ENCODE measurements around the gene RUNX2.

Gene RUNX2

DNA sequence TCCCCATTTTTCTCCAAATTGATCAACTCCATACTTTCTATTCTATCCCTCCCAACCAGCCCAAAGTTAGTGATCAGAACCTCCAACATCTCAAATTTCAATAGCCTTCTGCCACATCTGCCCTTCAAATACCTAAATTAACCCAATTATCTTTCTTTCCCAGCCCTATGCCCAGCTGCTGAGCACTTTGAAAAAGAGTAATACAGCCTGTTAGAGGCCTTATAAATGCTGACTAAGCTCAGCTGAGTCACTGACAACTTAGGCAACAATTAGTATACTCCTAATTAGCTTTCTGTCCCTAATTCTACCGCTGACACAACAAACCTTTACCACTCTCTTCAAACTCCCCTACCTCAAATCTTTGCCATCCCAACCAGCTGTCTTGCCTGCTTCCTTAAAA is 23.5 kb downstream of the RUNX2 start:
- no peak overlapping the region for H3K4me3 ChIP-seq (ENCODE audit: low read depth, low read length)
- peaks cover 8% of the 10 kb centered on the region for H3K4me1 ChIP-seq (ENCODE audit: control insufficient read depth, insufficient read depth, low read length)
- H3K27me3 ChIP-seq (ENCODE audit: control insufficient read depth, insufficient read depth, low read length) = no peaks in the 10 kb centered on the region
- H3K9me3 ChIP-seq (ENCODE audit: control insufficient read depth, insufficient read depth, low read depth, low read length) = no peaks in the 10 kb centered on the region
- no peak overlapping the region for H3K27ac ChIP-seq (ENCODE audit: low read depth, low read length)
- H3K9ac ChIP-seq (ENCODE audit: low read length) = no peak overlapping the region
- no peaks in the 10 kb centered on the region for H3K36me3 ChIP-seq (ENCODE audit: control insufficient read depth, insufficient read depth, low read length)

DNA sequence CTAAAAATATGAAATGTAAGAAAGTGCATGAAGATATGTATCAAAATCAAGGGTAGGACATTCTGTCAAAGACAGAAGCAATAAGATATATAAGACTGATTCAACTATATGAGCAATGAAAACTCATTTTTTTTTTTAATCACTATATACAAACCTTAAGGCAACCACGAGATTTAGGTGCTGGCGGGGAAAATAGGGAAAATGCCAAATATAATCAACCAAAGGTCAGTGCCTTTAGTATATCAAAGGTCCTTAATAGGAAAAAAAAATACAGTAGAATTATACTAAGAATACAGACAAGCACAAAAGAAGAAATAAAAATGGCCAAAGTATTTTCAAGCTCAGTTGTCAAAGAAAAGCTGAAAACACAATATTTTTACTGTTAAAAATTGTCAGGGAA is 25.5 kb downstream of the RUNX2 start:
- H3K27me3 ChIP-seq (ENCODE audit: control insufficient read depth, insufficient read depth, low read length) = no peaks in the 10 kb centered on the region
- H3K9ac ChIP-seq (ENCODE audit: low read length) = no peak overlapping the region
- H3K4me1 ChIP-seq (ENCODE audit: control insufficient read depth, insufficient read depth, low read length) = peaks cover 8% of the 10 kb centered on the region
- no peak overlapping the region for H3K4me3 ChIP-seq (ENCODE audit: low read depth, low read length)
- H3K27ac ChIP-seq (ENCODE audit: low read depth, low read length) = no peak overlapping the region
- H3K36me3 ChIP-seq (ENCODE audit: control insufficient read depth, insufficient read depth, low read length) = no peaks in the 10 kb centered on the region
- H3K9me3 ChIP-seq (ENCODE audit: control insufficient read depth, insufficient read depth, low read depth, low read length) = no peaks in the 10 kb centered on the region

DNA sequence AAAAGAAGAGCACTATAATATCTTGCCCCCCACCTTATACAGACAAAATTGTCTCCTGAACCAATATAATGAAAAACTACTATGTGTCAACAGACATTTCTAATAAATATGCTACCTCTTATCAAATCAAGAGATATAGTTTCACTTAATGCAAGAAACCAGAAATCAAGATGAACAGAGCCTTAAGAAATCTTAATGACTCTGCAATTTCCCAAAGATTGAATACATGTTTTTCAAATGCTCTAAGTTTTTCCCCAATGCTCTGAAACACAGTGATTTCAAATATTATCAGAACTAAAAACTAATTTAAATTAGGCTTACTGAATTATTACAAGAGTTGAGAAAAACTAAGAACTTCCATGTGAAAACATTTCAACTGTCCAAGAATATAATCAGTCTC is 36.3 kb downstream of the RUNX2 start:
- Histone ChIP-seq H3K4me1 (ENCODE audit: control insufficient read depth, insufficient read depth, low read length) (no peaks in the 10 kb centered on the region), H3K27me3 (ENCODE audit: control insufficient read depth, insufficient read depth, low read length) (no peaks in the 10 kb centered on the region), H3K9ac (ENCODE audit: low read length) (no peak overlapping the region), H3K9me3 (ENCODE audit: control insufficient read depth, insufficient read depth, low read depth, low read length) (no peaks in the 10 kb centered on the region), H3K27ac (ENCODE audit: low read depth, low read length) (no peak overlapping the region), H3K36me3 (ENCODE audit: control insufficient read depth, insufficient read depth, low read length) (no peaks in the 10 kb centered on the region), H3K4me3 (ENCODE audit: low read depth, low read length) (no peak overlapping the region)

DNA sequence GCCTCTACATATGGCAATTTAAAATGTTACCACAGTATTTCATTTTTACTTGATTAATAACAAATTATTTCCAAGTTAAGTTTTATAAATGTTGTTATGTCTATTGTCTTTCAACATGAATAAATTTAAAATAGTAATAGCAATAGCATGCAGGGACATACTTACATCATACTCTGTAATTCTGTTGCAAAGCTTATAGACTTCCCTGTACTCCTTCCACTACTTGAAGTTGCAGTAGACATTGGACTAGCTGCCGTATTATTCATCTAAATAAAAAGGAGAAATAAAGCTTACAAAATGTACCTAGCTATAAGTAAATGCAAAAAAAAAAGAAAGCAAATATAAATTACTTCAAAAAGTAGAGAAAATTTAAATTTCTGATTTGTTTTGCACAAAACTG is 36.9 kb downstream of the RUNX2 start:
- H3K9ac ChIP-seq (ENCODE audit: low read length) = no peak overlapping the region
- H3K9me3 ChIP-seq (ENCODE audit: control insufficient read depth, insufficient read depth, low read depth, low read length) = no peaks in the 10 kb centered on the region
- H3K27me3 ChIP-seq (ENCODE audit: control insufficient read depth, insufficient read depth, low read length) = no peaks in the 10 kb centered on the region
- H3K4me3 ChIP-seq (ENCODE audit: low read depth, low read length) = no peak overlapping the region
- H3K27ac ChIP-seq (ENCODE audit: low read depth, low read length) = no peak overlapping the region
- H3K4me1 ChIP-seq (ENCODE audit: control insufficient read depth, insufficient read depth, low read length) = no peaks in the 10 kb centered on the region
- H3K36me3 ChIP-seq (ENCODE audit: control insufficient read depth, insufficient read depth, low read length) = no peaks in the 10 kb centered on the region

DNA sequence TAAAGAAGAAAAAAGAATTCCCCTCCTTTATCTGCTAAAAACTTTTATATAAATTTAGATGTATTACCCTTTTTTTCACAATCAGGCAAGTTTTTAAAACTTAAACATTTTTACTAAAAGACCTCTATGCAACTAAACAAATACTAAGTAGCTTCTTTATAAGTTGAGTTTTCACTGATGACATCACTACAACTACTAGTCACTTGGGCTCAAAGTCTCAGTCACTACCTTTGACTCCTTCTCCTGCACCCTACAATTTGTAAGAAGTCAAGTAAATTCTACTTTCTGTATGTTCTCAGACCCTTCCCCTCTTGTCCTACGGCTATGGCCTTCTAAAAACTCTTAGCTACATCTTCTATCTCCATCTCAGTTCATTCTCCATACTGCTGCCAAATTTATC is 38.4 kb downstream of the RUNX2 start:
- no peaks in the 10 kb centered on the region for H3K4me1 ChIP-seq (ENCODE audit: control insufficient read depth, insufficient read depth, low read length)
- no peak overlapping the region for H3K9ac ChIP-seq (ENCODE audit: low read length)
- H3K4me3 ChIP-seq (ENCODE audit: low read depth, low read length) = no peak overlapping the region
- no peaks in the 10 kb centered on the region for H3K27me3 ChIP-seq (ENCODE audit: control insufficient read depth, insufficient read depth, low read length)
- no peak overlapping the region for H3K27ac ChIP-seq (ENCODE audit: low read depth, low read length)
- no peaks in the 10 kb centered on the region for H3K36me3 ChIP-seq (ENCODE audit: control insufficient read depth, insufficient read depth, low read length)
- no peaks in the 10 kb centered on the region for H3K9me3 ChIP-seq (ENCODE audit: control insufficient read depth, insufficient read depth, low read depth, low read length)

DNA sequence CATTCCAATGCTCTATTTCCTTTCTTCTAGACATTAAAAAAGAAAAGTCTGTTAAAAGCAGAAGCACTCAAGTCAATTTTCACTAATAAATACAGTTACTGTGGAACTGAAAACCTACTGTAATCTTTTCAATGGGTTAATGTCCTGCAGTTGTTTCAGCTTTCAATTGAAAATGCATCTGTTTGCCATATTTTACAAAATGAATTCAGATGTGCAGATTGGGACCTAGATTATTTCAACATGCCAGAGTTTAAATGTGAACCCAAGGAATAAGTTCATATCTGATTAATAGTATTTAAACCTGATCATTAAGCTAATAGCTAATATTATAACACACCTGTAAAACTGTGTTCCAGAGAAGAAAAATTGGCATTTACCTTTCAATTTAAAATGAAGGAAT is 39.9 kb downstream of the RUNX2 start:
- Histone ChIP-seq H3K9ac (ENCODE audit: low read length) (no peak overlapping the region), H3K9me3 (ENCODE audit: control insufficient read depth, insufficient read depth, low read depth, low read length) (no peaks in the 10 kb centered on the region), H3K27ac (ENCODE audit: low read depth, low read length) (no peak overlapping the region), H3K4me1 (ENCODE audit: control insufficient read depth, insufficient read depth, low read length) (no peaks in the 10 kb centered on the region), H3K27me3 (ENCODE audit: control insufficient read depth, insufficient read depth, low read length) (no peaks in the 10 kb centered on the region), H3K36me3 (ENCODE audit: control insufficient read depth, insufficient read depth, low read length) (no peaks in the 10 kb centered on the region), H3K4me3 (ENCODE audit: low read depth, low read length) (no peak overlapping the region)

DNA sequence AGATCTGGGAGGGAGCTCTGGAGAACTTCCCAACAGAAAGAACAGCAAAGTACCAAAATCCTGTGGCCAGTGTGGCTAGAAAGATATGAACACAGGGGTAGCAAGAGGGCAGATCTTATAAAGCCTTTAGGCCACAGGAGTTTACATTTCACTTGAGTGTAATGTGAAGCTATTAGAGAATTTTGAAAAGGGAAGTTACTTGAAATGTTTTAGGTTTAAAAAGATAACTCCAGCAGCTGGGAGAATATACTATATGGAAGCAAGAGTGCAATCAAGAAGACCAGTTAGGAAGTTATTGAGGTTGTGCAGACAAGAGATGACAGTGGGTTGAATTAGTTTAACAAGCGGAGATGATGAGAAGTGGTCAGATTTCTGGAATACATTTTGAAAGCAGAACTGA is 41.7 kb downstream of the RUNX2 start:
- H3K9ac ChIP-seq (ENCODE audit: low read length) = no peak overlapping the region
- no peaks in the 10 kb centered on the region for H3K36me3 ChIP-seq (ENCODE audit: control insufficient read depth, insufficient read depth, low read length)
- H3K9me3 ChIP-seq (ENCODE audit: control insufficient read depth, insufficient read depth, low read depth, low read length) = no peaks in the 10 kb centered on the region
- H3K4me1 ChIP-seq (ENCODE audit: control insufficient read depth, insufficient read depth, low read length) = no peaks in the 10 kb centered on the region
- no peak overlapping the region for H3K4me3 ChIP-seq (ENCODE audit: low read depth, low read length)
- H3K27ac ChIP-seq (ENCODE audit: low read depth, low read length) = no peak overlapping the region
- H3K27me3 ChIP-seq (ENCODE audit: control insufficient read depth, insufficient read depth, low read length) = no peaks in the 10 kb centered on the region

DNA sequence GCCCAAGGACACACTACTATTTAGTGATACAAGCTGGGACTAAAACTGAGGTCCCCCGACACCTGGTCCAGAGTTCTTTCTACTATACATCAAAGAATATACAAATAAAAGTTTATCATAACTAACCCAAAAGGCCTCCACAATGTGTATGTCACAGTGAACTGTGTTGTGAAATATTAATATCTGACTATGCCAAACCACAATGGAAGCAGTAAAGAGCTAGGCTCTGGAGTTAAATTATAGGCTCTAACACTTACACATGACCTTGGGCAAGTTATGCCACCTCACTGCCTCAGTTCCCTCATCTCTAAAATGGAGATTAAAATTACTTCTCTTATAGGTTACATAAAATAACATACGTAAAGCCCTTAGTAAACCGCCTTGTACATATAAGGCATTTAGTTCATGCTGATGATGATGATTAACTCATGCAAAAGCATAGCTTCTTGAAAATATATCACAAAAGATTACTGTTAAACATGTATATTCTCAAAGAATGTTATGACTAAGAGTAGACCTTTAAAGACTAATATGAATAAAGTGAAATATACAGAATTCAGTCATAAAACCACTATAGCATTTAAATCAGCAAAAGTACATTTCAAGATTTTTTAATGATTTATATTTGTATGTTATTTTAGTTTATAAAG is 43.9 kb downstream of the RUNX2 start:
- no peak overlapping the region for H3K27ac ChIP-seq (ENCODE audit: low read depth, low read length)
- H3K4me3 ChIP-seq (ENCODE audit: low read depth, low read length) = no peak overlapping the region
- 0 out of 2 replicates have a peak, but pooled peaks cover 6% of the 10 kb centered on the region for H3K4me1 ChIP-seq (ENCODE audit: control insufficient read depth, insufficient read depth, low read length)
- no peaks in the 10 kb centered on the region for H3K9me3 ChIP-seq (ENCODE audit: control insufficient read depth, insufficient read depth, low read depth, low read length)
- no peaks in the 10 kb centered on the region for H3K27me3 ChIP-seq (ENCODE audit: control insufficient read depth, insufficient read depth, low read length)
- no peaks in the 10 kb centered on the region for H3K36me3 ChIP-seq (ENCODE audit: control insufficient read depth, insufficient read depth, low read length)
- H3K9ac ChIP-seq (ENCODE audit: low read length) = no peak overlapping the region

DNA sequence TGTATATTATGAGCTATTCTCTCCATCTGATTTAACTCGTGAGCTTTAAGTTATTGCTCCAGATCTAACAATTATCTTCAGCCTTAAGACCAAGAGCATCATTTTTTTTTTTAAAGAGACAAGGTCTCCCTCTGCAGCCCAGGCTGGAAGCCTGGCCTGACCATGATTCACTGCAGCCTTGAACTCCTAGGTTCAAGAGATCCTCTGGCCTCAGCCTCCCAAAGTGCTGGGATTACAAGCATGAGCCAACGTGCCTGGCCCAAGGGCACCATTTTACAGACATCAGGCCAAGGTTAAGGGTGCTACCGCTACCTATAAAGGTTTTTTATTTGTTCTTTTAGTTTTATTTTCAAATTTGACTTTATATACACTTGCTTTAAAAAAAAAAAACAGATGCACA is 47.3 kb downstream of the RUNX2 start:
- H3K27ac ChIP-seq (ENCODE audit: low read depth, low read length) = no peak overlapping the region
- H3K27me3 ChIP-seq (ENCODE audit: control insufficient read depth, insufficient read depth, low read length) = no peaks in the 10 kb centered on the region

DNA sequence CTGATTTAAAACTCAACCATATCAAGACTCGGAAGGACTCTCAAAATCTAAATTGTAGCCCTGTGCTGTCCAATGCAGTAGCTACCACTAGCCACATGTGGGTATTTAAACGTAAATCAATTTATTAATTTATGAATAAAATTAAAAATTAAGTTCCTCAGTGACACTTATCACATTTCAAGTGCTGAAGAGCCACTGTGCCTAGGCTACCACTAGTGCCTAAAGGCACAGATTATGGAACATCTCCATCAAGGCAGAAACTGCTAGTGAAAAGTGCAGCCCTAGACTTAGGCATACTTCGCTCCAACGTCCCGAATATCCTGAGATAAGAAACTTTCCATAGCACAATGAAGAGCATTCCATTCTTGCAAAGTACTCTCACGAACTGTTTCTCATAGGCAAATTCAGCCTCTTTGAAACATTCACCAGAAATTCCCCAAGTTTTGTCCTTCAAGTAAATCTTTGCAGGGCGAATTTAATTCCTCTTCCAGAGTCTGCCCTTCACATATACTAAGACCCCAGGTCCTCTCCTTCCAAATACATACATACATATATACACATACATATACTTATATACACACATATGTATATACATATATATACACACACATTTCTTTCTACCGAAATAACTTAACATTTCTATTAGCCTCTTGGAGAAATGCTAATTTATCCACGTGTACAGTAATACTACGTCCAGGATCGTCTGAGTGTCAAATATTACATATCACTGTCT is 48.3 kb downstream of the RUNX2 start:
- Histone ChIP-seq H3K27ac (ENCODE audit: low read depth, low read length) (no peak overlapping the region), H3K9ac (ENCODE audit: low read length) (peak overlapping the region; percentile 95)

More for the DNA sequence above, 47.3 kb downstream of the RUNX2 start:
- Histone ChIP-seq H3K9ac (ENCODE audit: low read length) (no peak overlapping the region), H3K4me3 (ENCODE audit: low read depth, low read length) (no peak overlapping the region), H3K9me3 (ENCODE audit: control insufficient read depth, insufficient read depth, low read depth, low read length) (no peaks in the 10 kb centered on the region), H3K4me1 (ENCODE audit: control insufficient read depth, insufficient read depth, low read length) (peaks cover 6% of the 10 kb centered on the region; the same call in 1 of the 2 replicates), H3K36me3 (ENCODE audit: control insufficient read depth, insufficient read depth, low read length) (no peaks in the 10 kb centered on the region)

DNA sequence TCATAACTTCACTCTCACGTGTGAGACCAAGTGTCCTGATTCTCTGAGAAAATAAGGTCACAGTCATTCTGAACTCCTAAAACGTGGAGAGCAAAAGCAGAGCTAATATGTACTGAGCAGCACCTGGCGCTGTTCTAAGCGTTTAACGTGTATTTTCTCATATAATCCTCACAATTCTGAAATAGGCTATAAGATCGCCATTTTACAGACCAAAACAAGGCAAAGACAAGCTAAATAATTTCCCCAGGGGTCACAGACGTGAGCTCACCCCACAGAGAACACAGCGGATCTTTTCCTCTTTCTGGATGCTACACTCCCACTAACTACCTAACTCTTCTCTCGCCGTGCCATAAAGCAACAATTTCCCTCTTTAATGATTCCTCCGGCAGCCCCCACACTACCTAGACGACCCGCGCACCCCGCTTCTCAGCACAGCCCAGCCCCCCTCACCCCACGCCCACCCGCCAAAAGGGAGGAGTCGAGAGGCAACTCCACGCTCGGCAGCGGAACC is 49.0 kb downstream of the RUNX2 start:
- Histone ChIP-seq H3K4me1 (ENCODE audit: control insufficient read depth, insufficient read depth, low read length) (peaks cover 6% of the 10 kb centered on the region; the same call in 1 of the 2 replicates), H3K9me3 (ENCODE audit: control insufficient read depth, insufficient read depth, low read depth, low read length) (no peaks in the 10 kb centered on the region), H3K27ac (ENCODE audit: low read depth, low read length) (peak overlapping the region; percentile 95), H3K27me3 (ENCODE audit: control insufficient read depth, insufficient read depth, low read length) (no peaks in the 10 kb centered on the region), H3K4me3 (ENCODE audit: low read depth, low read length) (peak overlapping the region; percentile 97), H3K36me3 (ENCODE audit: control insufficient read depth, insufficient read depth, low read length) (no peaks in the 10 kb centered on the region), H3K9ac (ENCODE audit: low read length) (peak overlapping the region; percentile 95)

More for the DNA sequence above, 48.3 kb downstream of the RUNX2 start:
- H3K4me1 ChIP-seq (ENCODE audit: control insufficient read depth, insufficient read depth, low read length) = peaks cover 6% of the 10 kb centered on the region; the same call in 1 of the 2 replicates
- no peaks in the 10 kb centered on the region for H3K9me3 ChIP-seq (ENCODE audit: control insufficient read depth, insufficient read depth, low read depth, low read length)
- H3K27me3 ChIP-seq (ENCODE audit: control insufficient read depth, insufficient read depth, low read length) = no peaks in the 10 kb centered on the region
- H3K36me3 ChIP-seq (ENCODE audit: control insufficient read depth, insufficient read depth, low read length) = no peaks in the 10 kb centered on the region
- peak overlapping the region; percentile 97 for H3K4me3 ChIP-seq (ENCODE audit: low read depth, low read length)

Data from HUES6 (cell line).